Uterus (tissue), 2 donors: ENCODE data around the gene MAP3K20.

Experiments used
- POLR2A ChIP-seq, 2 donors: fragments of 450-650 bp; IDR thresholded peaks; one replicate each; pipeline ENCODE4 v1.6.1; 2016; ENCODE audit warnings: antibody characterized with exemption in 2 of 2, mild to moderate bottlenecking in 1 of 2, moderate library complexity in 1 of 2
- TF ChIP-seq, protein P1 (sequence below), 4 experiments: fragments of 200-600 bp in 2 of 4; fragments of 450-650 bp in 2 of 4; sonication (generic) in 2 of 4; IDR thresholded peaks; one replicate each; pipeline ENCODE4 v1.5.1; 2016 to 2019; ENCODE audit warnings: antibody characterized with exemption in 4 of 4, mild to moderate bottlenecking in 2 of 4, moderate library complexity in 1 of 4

DNA sequence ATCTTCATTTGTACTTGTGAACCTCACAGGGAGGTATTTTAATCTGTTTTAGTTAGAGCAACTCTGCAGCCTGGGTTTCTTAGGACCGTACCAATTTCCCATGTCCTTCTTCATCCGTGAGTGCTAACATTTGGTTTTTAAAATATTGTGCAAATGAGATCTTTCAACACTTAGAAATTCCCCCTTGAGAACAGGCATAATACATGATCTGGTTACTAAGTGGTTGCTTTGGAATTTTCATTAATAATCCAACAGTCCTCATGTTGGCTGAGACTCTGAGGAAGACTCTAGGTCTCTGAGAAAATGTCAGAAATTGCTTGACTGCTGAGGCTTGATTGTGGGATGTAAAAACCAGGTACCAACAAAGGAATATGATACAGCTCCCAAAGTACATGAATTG lies 153.4 kb downstream of the MAP3K20 start:
- TF ChIP-seq, protein P1, sequence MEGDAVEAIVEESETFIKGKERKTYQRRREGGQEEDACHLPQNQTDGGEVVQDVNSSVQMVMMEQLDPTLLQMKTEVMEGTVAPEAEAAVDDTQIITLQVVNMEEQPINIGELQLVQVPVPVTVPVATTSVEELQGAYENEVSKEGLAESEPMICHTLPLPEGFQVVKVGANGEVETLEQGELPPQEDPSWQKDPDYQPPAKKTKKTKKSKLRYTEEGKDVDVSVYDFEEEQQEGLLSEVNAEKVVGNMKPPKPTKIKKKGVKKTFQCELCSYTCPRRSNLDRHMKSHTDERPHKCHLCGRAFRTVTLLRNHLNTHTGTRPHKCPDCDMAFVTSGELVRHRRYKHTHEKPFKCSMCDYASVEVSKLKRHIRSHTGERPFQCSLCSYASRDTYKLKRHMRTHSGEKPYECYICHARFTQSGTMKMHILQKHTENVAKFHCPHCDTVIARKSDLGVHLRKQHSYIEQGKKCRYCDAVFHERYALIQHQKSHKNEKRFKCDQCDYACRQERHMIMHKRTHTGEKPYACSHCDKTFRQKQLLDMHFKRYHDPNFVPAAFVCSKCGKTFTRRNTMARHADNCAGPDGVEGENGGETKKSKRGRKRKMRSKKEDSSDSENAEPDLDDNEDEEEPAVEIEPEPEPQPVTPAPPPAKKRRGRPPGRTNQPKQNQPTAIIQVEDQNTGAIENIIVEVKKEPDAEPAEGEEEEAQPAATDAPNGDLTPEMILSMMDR (IDR thresholded peaks at IDR 0.05) = no peak
- no peak for TF ChIP-seq POLR2A (IDR thresholded peaks at IDR 0.05)
